Measurements from ENCODE around the gene THAP6. TPM values are rescaled to one million over a fixed set of nuclear protein-coding genes. Genes with fewer than 3 reads are reported as not detected.

THAP6 gene
- polyA plus RNA-seq, 2 of the 4 experiments (the other 2 are of a cell fraction), result 9.4 to 19.1 TPM

- Histone ChIP-seq H3K4me3 (no peak within 1 kb of the TSS), H3K4me2 (peak within 1 kb of the TSS; percentile 54), H3K4me1 (peaks cover 7% of the 10 kb centered on the region; the same call in 2 of the 3 replicates), H3K9me3 (no peaks in the 10 kb centered on the region), H3K27ac (no peak within 1 kb of the TSS)
- whole genome bisulfite sequencing (ENCODE audit: missing lambda C conversion rate), result 31% methylated on average over 9 of the region's 9 CpGs
- DNase-seq (ENCODE audit: low read depth in 1 of 2, low spot score in 1 of 2), result peak; percentile 21 to 22
- no peak for FAIRE-seq
- POLR2A ChIA-PET, result no interaction called here
- CTCF ChIA-PET, result interaction anchor here (0.8 kb wide), 1 partner anchor 168 kb away, joined by 3 read pairs; no protein-coding TSS in a partner anchor
- ATAC-seq, result peak; percentile 82 to 88; a peak in 4 of 6 replicates
- TF ChIP-seq MAX (IDR thresholded peaks at IDR 0.05) (no peak), GATA3 (IDR thresholded peaks at IDR 0.05; ENCODE audit: borderline replicate concordance) (no peak), CTCF (IDR thresholded peaks at IDR 0.05) (no peak), HOXB13 (CRISPR knock-in tag; IDR thresholded peaks at IDR 0.05; ENCODE audit: low read depth) (no peak), FOSB (CRISPR knock-in tag; IDR thresholded peaks at IDR 0.05) (no peak), ZSCAN20 (CRISPR knock-in tag; IDR thresholded peaks at IDR 0.05) (no peak), PHF8 (IDR thresholded peaks at IDR 0.05; ENCODE audit: borderline replicate concordance, low read depth) (no peak), MAFK (IDR thresholded peaks at IDR 0.05; ENCODE audit: partially characterized antibody) (no peak), RARB (CRISPR knock-in tag; IDR thresholded peaks at IDR 0.05) (no peak), NPAS2 (CRISPR knock-in tag; IDR thresholded peaks at IDR 0.05; ENCODE audit: borderline replicate concordance) (no peak), POLR2AphosphoS2 (conservative IDR thresholded peaks at IDR 0.05; ENCODE audit: low read length) (no peak), TFCP2L1 (CRISPR knock-in tag; IDR thresholded peaks at IDR 0.05) (no peak), CEBPB (IDR thresholded peaks at IDR 0.05) (no peak)
- TF ChIP-seq, protein P1, sequence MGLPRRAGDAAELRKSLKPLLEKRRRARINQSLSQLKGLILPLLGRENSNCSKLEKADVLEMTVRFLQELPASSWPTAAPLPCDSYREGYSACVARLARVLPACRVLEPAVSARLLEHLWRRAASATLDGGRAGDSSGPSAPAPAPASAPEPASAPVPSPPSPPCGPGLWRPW (IDR thresholded peaks at IDR 0.05), result no peak
Measured at GRCh38 chr4:75555294-75556164, 41.3 kb downstream of the THAP6 start, which contains the start of gene ODAPH. Gene ODAPH (plus strand): TSS chr4:75556066. CDS start chr4:75556083, 17 bp downstream.

DNA sequence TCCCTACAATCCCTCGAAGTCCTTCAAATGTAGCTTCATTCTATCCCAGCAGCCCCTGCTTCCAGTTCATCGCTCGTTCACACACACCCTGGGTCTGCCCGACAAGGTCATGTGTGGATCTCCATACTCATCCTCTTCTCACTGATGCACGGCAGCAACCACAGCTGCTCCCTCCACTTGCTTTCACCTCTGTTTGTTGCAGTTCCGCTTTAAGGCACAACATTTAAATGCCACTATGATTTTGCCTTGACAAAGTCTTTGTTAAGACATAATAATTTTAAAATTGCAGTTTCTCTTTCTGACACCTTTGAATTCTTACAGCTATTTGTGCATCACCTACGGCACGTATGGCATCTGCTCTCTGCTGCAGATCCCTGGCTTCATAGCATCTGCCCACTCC, 43.4 kb downstream of the THAP6 start:
- POLR2A ChIA-PET, result no interaction called here
- FAIRE-seq, result no peak
- WGBS (ENCODE audit: missing lambda C conversion rate), result 83% methylated on average over 8 of the region's 8 CpGs
- DNase-seq (ENCODE audit: low read depth in 1 of 2, low spot score in 1 of 2), result no peak
- Histone ChIP-seq H3K4me3 (no peak overlapping the region), H3K27ac (no peak overlapping the region), H3K9me3 (no peaks in the 10 kb centered on the region), H3K4me1 (peaks cover 7% of the 10 kb centered on the region; the same call in 2 of the 3 replicates), H3K4me2 (no peak overlapping the region)
- ATAC-seq, result no peak
- CTCF ChIA-PET, result no interaction called here
- TF ChIP-seq RCOR1 (IDR thresholded peaks at IDR 0.05; ENCODE audit: low read depth, low read length) (no peak), FOSL2 (IDR thresholded peaks at IDR 0.05) (no peak), FOSL2 (CRISPR knock-in tag; IDR thresholded peaks at IDR 0.05) (no peak), JUNB (IDR thresholded peaks at IDR 0.05) (no peak), ZNF302 (CRISPR knock-in tag; IDR thresholded peaks at IDR 0.05) (no peak), FOXS1 (CRISPR knock-in tag; IDR thresholded peaks at IDR 0.05) (no peak)

DNA sequence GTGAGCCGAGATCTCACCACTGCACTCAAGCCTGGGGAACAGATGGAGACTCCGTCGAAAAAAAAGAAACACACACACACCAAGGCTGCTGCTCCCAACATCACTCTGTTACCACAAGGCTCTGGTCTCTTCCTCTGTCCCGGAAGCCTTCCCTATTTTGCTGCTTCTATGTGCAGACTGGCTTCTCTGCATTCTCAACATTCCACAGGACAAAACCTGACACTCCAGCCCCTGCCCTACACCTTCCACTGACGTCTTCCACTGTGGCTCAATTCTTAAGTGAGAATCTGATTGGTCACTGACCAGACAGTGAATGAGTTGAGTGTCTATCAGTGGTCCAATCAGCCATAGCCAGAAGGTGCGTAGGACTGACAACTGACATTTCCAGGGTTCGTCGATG, 47.5 kb downstream of the THAP6 start:
- POLR2A ChIA-PET, result no interaction called here
- CTCF ChIA-PET, result no interaction called here
- Histone ChIP-seq H3K4me2 (no peak overlapping the region), H3K27ac (no peak overlapping the region), H3K4me3 (no peak overlapping the region), H3K9me3 (no peaks in the 10 kb centered on the region), H3K4me1 (no peaks in the 10 kb centered on the region)
- TF ChIP-seq RFX5 (IDR thresholded peaks at IDR 0.05) (no peak), MAFK (IDR thresholded peaks at IDR 0.05; ENCODE audit: partially characterized antibody) (no peak), HOXA7 (CRISPR knock-in tag; IDR thresholded peaks at IDR 0.05) (no peak), ZSCAN20 (CRISPR knock-in tag; IDR thresholded peaks at IDR 0.05) (no peak), PHF8 (IDR thresholded peaks at IDR 0.05; ENCODE audit: borderline replicate concordance, low read depth) (no peak), POLR2AphosphoS2 (conservative IDR thresholded peaks at IDR 0.05; ENCODE audit: low read length) (no peak), MAX (IDR thresholded peaks at IDR 0.05) (no peak)
- TF ChIP-seq, protein P2, sequence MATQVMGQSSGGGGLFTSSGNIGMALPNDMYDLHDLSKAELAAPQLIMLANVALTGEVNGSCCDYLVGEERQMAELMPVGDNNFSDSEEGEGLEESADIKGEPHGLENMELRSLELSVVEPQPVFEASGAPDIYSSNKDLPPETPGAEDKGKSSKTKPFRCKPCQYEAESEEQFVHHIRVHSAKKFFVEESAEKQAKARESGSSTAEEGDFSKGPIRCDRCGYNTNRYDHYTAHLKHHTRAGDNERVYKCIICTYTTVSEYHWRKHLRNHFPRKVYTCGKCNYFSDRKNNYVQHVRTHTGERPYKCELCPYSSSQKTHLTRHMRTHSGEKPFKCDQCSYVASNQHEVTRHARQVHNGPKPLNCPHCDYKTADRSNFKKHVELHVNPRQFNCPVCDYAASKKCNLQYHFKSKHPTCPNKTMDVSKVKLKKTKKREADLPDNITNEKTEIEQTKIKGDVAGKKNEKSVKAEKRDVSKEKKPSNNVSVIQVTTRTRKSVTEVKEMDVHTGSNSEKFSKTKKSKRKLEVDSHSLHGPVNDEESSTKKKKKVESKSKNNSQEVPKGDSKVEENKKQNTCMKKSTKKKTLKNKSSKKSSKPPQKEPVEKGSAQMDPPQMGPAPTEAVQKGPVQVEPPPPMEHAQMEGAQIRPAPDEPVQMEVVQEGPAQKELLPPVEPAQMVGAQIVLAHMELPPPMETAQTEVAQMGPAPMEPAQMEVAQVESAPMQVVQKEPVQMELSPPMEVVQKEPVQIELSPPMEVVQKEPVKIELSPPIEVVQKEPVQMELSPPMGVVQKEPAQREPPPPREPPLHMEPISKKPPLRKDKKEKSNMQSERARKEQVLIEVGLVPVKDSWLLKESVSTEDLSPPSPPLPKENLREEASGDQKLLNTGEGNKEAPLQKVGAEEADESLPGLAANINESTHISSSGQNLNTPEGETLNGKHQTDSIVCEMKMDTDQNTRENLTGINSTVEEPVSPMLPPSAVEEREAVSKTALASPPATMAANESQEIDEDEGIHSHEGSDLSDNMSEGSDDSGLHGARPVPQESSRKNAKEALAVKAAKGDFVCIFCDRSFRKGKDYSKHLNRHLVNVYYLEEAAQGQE (IDR thresholded peaks at IDR 0.05), result no peak
- FAIRE-seq, result no peak
- WGBS (ENCODE audit: missing lambda C conversion rate), result 73% methylated on average over 8 of the region's 8 CpGs
- DNase-seq (ENCODE audit: low read depth in 1 of 2, low spot score in 1 of 2), result peak in 1 of 2 experiments; percentile 8
- ATAC-seq, result peak in 1 of 2 experiments; percentile 43; a peak in 2 of 6 replicates

Measured in A549 (cell line).